GM12872 (cell line): ENCODE measurements around the gene ARHGAP27.

Experiments
- CTCF ChIP-seq: IDR thresholded peaks from 3 replicates; pipeline ENCODE4 v1.5.1; 2011; ENCODE audit warnings: low read depth, mild to moderate bottlenecking, low read length, moderate library complexity; ENCODE audit not compliant: insufficient read depth

The ARHGAP27 gene

GRCh38 chr17:45404870-45405249 is 27.8 kb downstream of the ARHGAP27 start:
- TF ChIP-seq CTCF = no peak

- no peak for TF ChIP-seq CTCF
These were observed 28.7 kb downstream of the ARHGAP27 start for GRCh38 chr17:45403906-45404490.

- TF ChIP-seq CTCF = no peak
These were observed 29.8 kb downstream of the ARHGAP27 start for GRCh38 chr17:45402916-45403315.

GRCh38 chr17:45398800-45399199 is 33.9 kb downstream of the ARHGAP27 start:
- no peak for TF ChIP-seq CTCF

- no peak for TF ChIP-seq CTCF
These were observed 34.9 kb downstream of the ARHGAP27 start for GRCh38 chr17:45397796-45398195.

- TF ChIP-seq CTCF = no peak
These were observed 36.0 kb downstream of the ARHGAP27 start for GRCh38 chr17:45396496-45397205.

GRCh38 chr17:45395569-45396415 is 36.9 kb downstream of the ARHGAP27 start:
- TF ChIP-seq CTCF = no peak
